MCF 10A (cell line): Measurements from ENCODE around the gene S100A7A. TPM values are rescaled to one million over a fixed set of nuclear protein-coding genes. Genes with fewer than 3 reads are reported as not detected.

ENCODE experiments used
- BruUV-seq: library from RNA; stranded (reverse); fragments of 400-500 nt; replicated peaks from 2 replicates; lab custom pipeline; 2021; lab: Mats Ljungman, UMichigan
- CTCF ChIA-PET: fragments of 300-600 bp; sonication (Branson Sonifier 250); formaldehyde crosslinking; extraction: SDS; loops from one replicate; lab custom pipeline; 2021; ENCODE audit warnings: antibody characterized with exemption, inconsistent platforms; lab: Yijun Ruan, JAX
- POLR2A ChIA-PET: fragments of 300-600, 350-650 bp; sonication (Branson Sonifier 250); formaldehyde crosslinking; extraction: SDS; loops from one replicate; lab custom pipeline; 2020; ENCODE audit warnings: antibody characterized with exemption, inconsistent platforms; lab: Yijun Ruan, JAX
- DNase-seq: peaks from one replicate; pipeline ENCODE4 v3.0.0-alpha.2; 2018; ENCODE audit not compliant: unreplicated experiment
- H3K27ac Mint-ChIP-seq: one replicate; pipeline ENCODE4 v1.8.0; 2022; ENCODE audit warnings: mild to moderate bottlenecking, low read depth, mixed read lengths; ENCODE audit not compliant: unreplicated experiment
- H3K27me3 Mint-ChIP-seq: one replicate; pipeline ENCODE4 v1.8.0; 2022; ENCODE audit warnings: mixed read lengths; ENCODE audit not compliant: insufficient read depth, unreplicated experiment
- H3K36me3 Mint-ChIP-seq: one replicate; pipeline ENCODE4 v1.8.0; 2022; ENCODE audit warnings: mild to moderate bottlenecking, moderate library complexity, mixed read lengths; ENCODE audit not compliant: insufficient read depth, unreplicated experiment
- H3K4me1 Mint-ChIP-seq: one replicate; pipeline ENCODE4 v1.8.0; 2022; ENCODE audit warnings: mixed read lengths; ENCODE audit not compliant: insufficient read depth, unreplicated experiment
- H3K4me3 Mint-ChIP-seq: one replicate; pipeline ENCODE4 v1.8.0; 2022; ENCODE audit warnings: mild to moderate bottlenecking, moderate library complexity, mixed read lengths; ENCODE audit not compliant: unreplicated experiment
- H3K9me3 Mint-ChIP-seq: one replicate; pipeline ENCODE4 v1.8.0; 2022; ENCODE audit warnings: mixed read lengths; ENCODE audit not compliant: unreplicated experiment
- CTCF ChIP-seq: fragments of 200-600 bp; IDR thresholded peaks from one replicate; pipeline ENCODE4 v1.8.0; 2022; ENCODE audit warnings: antibody characterized with exemption, mild to moderate bottlenecking; ENCODE audit not compliant: unreplicated experiment
- intact Hi-C: fragments of 100-400 bp; cut with micrococcal nuclease; formaldehyde crosslinking; loops from 2 replicates; pipeline ENCODE4 v1.14.1; 2022
- total RNA-seq: library from RNA; stranded (reverse); gene quantifications from 2 replicates; pipeline ENCODE4 v1.2.3, GENCODE V29; 2022

The S100A7A gene
- total RNA-seq, 1 experiment from 2014 or later = not detected

GRCh38 chr1:153431427-153431826, 15.1 kb downstream of the S100A7A start:
- H3K27ac Mint-ChIP-seq = no peak overlapping the region
- H3K4me3 Mint-ChIP-seq = no peak overlapping the region
- no TSS peak for BruUV-seq
- no peaks in the 10 kb centered on the region for H3K36me3 Mint-ChIP-seq
- intact Hi-C loops = no loop called here
- DNase-seq = no peak
- ChIA-PET CTCF (no interaction called here), POLR2A (no interaction called here)
- H3K27me3 Mint-ChIP-seq = peaks cover 84% of the 10 kb centered on the region
- no peak for TF ChIP-seq CTCF
- no peaks in the 10 kb centered on the region for H3K9me3 Mint-ChIP-seq
- H3K4me1 Mint-ChIP-seq = no peaks in the 10 kb centered on the region

GRCh38 chr1:153431928-153432327, 15.6 kb downstream of the S100A7A start:
- intact Hi-C loops = no loop called here
- Mint-ChIP-seq H3K27me3 (peaks cover 84% of the 10 kb centered on the region), H3K4me1 (no peaks in the 10 kb centered on the region), H3K27ac (no peak overlapping the region), H3K9me3 (no peaks in the 10 kb centered on the region), H3K4me3 (no peak overlapping the region), H3K36me3 (no peaks in the 10 kb centered on the region)
- BruUV-seq = no TSS peak
- POLR2A ChIA-PET = no interaction called here
- CTCF ChIA-PET = no interaction called here
- TF ChIP-seq CTCF = no peak
- no peak for DNase-seq

- TF ChIP-seq CTCF = no peak
- ChIA-PET POLR2A (no interaction called here), CTCF (interaction anchor here (0.6 to 1.2 kb wide), 3 partner anchors 20 to 81 kb away, joined by 3 to 4 read pairs (median 3); no protein-coding TSS in a partner anchor)
- Mint-ChIP-seq H3K9me3 (no peaks in the 10 kb centered on the region), H3K4me1 (no peaks in the 10 kb centered on the region), H3K4me3 (no peak overlapping the region), H3K27ac (no peak overlapping the region), H3K27me3 (peaks cover 84% of the 10 kb centered on the region), H3K36me3 (no peaks in the 10 kb centered on the region)
- BruUV-seq = no TSS peak
- intact Hi-C loops = no loop called here
- DNase-seq = no peak
Observed at GRCh38 chr1:153432874-153433681, 16.8 kb downstream of the S100A7A start.

GRCh38 chr1:153434746-153435455, 18.6 kb downstream of the S100A7A start:
- H3K4me3 Mint-ChIP-seq = no peak overlapping the region
- DNase-seq = no peak
- no peaks in the 10 kb centered on the region for H3K9me3 Mint-ChIP-seq
- CTCF ChIA-PET = interaction anchor here (0.6 to 0.9 kb wide), 5 partner anchors 58 to 993 kb away, joined by 3 to 5 read pairs (median 3); no protein-coding TSS in a partner anchor
- TF ChIP-seq CTCF = no peak
- no peak overlapping the region for H3K27ac Mint-ChIP-seq
- intact Hi-C loops = no loop called here
- no peaks in the 10 kb centered on the region for H3K4me1 Mint-ChIP-seq
- no TSS peak for BruUV-seq
- POLR2A ChIA-PET = no interaction called here
- H3K36me3 Mint-ChIP-seq = no peaks in the 10 kb centered on the region
- peaks cover 78% of the 10 kb centered on the region for H3K27me3 Mint-ChIP-seq
